HUES64 (cell line): ENCODE data around the gene SERPIND1.

Experiments
- H3K27ac ChIP-seq: 2 replicates; pipeline ENCODE4 v1.7.0; 2013; ENCODE audit warnings: low read depth, low read length, inconsistent platforms
- H3K27me3 ChIP-seq: 2 replicates; pipeline ENCODE4 v1.6.1; 2013; ENCODE audit warnings: mild to moderate bottlenecking, low read length; ENCODE audit not compliant: insufficient read depth
- H3K36me3 ChIP-seq: 2 replicates; pipeline ENCODE4 v1.6.1; 2013; ENCODE audit warnings: mild to moderate bottlenecking, low read length; ENCODE audit not compliant: insufficient read depth
- H3K4me1 ChIP-seq: 2 replicates; pipeline ENCODE4 v1.6.1; 2013; ENCODE audit warnings: mild to moderate bottlenecking, low read length, moderate library complexity; ENCODE audit not compliant: insufficient read depth
- H3K4me3 ChIP-seq: 2 replicates; pipeline ENCODE4 v1.5.1; 2013; ENCODE audit warnings: mild to moderate bottlenecking, low read length, moderate library complexity
- H3K9ac ChIP-seq: 2 replicates; pipeline ENCODE4 v1.6.1; 2013; ENCODE audit warnings: mild to moderate bottlenecking, low read depth, low read length
- H3K9me3 ChIP-seq: 2 replicates; pipeline ENCODE4 v1.6.1; 2013; ENCODE audit warnings: low read depth, low read length; ENCODE audit not compliant: insufficient read depth
- WGBS: fragments of 150-250, 120-280 bp; methylation state at CpG from one replicate; pipeline ENCODE4 v1.1.7; 2013; ENCODE audit warnings: missing lambda C conversion rate; 5-methylcytosine and 5-hydroxymethylcytosine counted together

SERPIND1 gene

DNA sequence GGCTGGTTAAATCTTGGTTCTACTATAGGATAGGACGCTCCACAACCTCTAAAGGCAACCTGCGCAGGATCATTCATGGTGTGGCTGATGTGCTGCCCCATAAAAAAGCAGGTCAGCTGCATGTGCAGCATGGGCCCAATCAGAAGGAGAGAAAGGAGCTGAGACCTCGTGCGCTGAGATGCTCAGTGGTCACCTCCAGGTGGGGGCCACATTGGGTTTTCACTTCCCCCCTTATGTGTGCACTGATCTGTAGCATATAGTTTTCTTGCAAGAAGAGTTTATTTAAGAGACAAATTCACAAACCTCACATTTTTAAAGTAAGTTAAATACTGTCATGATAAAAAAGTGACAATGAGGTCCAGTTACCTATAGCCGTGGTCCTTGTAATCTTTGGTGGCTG is 24.3 kb downstream of the SERPIND1 start:
- Histone ChIP-seq H3K36me3 (peaks cover 51% of the 10 kb centered on the region), H3K9ac (no peak overlapping the region), H3K9me3 (no peaks in the 10 kb centered on the region), H3K27me3 (no peaks in the 10 kb centered on the region), H3K4me3 (no peak overlapping the region), H3K27ac (no peak overlapping the region), H3K4me1 (no peaks in the 10 kb centered on the region)
- WGBS, result 93% methylated on average over 5 of the region's 5 CpGs

DNA sequence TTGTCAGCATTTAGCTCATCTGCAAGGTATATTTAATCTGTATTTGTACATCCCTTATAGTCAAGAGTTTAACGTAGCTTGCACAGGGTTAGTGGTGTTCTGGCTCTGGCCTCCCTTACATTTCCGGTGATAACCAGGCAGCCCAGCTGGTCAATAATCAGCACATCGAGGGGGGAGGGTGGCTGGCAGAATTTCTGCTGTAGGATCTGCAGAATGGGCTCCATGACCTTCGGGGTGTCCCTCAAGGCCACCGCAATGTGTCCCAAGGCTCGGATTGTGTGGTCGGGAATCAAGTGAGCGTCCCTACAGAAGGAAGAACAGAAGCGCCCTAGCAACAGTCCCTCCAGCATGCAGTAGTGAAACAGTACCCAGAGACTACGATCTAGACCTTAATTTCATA is 25.1 kb downstream of the SERPIND1 start:
- Histone ChIP-seq H3K9ac (no peak overlapping the region), H3K27me3 (no peaks in the 10 kb centered on the region), H3K4me3 (no peak overlapping the region), H3K36me3 (peaks cover 51% of the 10 kb centered on the region), H3K9me3 (no peaks in the 10 kb centered on the region), H3K4me1 (no peaks in the 10 kb centered on the region), H3K27ac (no peak overlapping the region)
- WGBS, result 93% methylated on average over 10 of the region's 10 CpGs

DNA sequence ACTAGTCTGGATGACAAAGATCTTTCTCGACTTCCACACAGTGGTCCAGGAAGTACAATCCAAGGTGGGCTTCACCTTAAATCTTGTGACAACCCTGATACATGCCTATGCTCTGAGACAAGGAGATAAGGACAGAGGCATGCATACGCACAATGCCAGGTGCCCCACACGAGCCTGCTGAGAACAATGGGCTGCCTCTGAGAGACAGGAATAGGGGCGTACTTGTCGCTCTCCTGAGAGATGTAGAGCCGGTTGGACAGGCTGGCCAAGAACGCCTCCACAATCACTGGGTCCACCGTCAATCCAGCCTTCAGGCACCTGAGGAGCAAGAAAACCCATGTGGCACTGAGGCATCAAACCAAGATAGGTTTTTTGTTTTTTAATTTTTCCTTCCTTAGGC is 25.5 kb downstream of the SERPIND1 start:
- Histone ChIP-seq H3K27me3 (no peaks in the 10 kb centered on the region), H3K4me3 (no peak overlapping the region), H3K36me3 (peaks cover 56% of the 10 kb centered on the region), H3K4me1 (no peaks in the 10 kb centered on the region), H3K9ac (no peak overlapping the region), H3K9me3 (no peaks in the 10 kb centered on the region), H3K27ac (no peak overlapping the region)
- WGBS, result 92% methylated on average over 8 of the region's 8 CpGs

DNA sequence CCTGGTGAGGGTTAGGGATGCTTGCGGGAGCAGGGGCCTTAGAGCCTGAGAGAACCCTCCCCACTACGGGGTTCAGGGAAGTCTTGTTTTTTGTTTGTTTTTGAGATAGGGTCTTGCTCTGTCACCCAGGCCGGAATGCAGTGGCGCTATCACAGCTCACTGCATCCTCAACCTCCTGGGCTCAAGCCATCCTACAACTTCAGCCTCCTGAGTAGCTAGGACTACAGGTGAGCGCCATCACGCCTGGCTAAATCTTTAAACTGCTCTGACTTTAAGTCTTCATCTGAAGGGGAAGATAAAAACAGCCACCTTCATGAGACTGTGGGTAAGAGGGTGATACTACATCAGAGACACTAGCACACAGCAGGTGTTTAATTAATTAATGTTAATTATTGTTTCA is 28.5 kb downstream of the SERPIND1 start:
- 96% methylated on average over 5 of the region's 6 CpGs for WGBS
- H3K4me3 ChIP-seq, result no peak overlapping the region
- H3K36me3 ChIP-seq, result peaks cover 62% of the 10 kb centered on the region
- H3K9ac ChIP-seq, result no peak overlapping the region
- no peak overlapping the region for H3K27ac ChIP-seq
- H3K9me3 ChIP-seq, result no peaks in the 10 kb centered on the region
- no peaks in the 10 kb centered on the region for H3K4me1 ChIP-seq
- no peaks in the 10 kb centered on the region for H3K27me3 ChIP-seq

DNA sequence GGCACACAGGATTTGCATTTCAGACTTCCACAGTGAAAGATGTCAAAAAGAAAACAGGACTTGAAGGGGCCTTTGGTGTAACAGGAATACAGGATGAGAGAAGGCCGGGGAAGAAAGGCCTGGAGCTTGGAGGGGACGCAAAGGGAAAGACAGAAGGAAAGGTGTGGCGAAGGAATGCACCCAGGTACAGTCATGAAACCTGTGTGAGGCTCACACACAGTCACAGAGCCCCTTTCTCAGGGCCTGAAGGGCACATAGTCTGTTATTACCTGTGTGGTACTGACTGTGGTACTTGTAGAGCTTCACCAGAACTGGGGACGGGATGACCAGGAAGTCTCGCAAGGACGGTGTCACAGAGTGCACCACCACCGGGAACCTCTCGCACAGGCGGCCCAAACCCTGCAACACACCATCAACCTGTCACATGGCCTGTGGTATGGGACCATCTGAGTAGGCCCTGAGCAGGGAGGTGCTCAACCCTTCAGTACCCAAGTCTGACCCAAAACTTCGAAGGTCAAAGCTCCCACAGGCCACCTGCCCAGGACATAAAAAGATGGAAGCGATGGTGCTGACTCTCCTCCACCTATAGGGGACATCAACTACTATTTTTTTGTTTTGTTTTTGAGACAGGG is 29.1 kb downstream of the SERPIND1 start:
- Histone ChIP-seq H3K27me3 (no peaks in the 10 kb centered on the region), H3K27ac (no peak overlapping the region), H3K9ac (no peak overlapping the region), H3K4me3 (no peak overlapping the region), H3K4me1 (no peaks in the 10 kb centered on the region), H3K36me3 (peaks cover 56% of the 10 kb centered on the region), H3K9me3 (no peaks in the 10 kb centered on the region)
- WGBS, result 92% methylated on average over 11 of the region's 11 CpGs

DNA sequence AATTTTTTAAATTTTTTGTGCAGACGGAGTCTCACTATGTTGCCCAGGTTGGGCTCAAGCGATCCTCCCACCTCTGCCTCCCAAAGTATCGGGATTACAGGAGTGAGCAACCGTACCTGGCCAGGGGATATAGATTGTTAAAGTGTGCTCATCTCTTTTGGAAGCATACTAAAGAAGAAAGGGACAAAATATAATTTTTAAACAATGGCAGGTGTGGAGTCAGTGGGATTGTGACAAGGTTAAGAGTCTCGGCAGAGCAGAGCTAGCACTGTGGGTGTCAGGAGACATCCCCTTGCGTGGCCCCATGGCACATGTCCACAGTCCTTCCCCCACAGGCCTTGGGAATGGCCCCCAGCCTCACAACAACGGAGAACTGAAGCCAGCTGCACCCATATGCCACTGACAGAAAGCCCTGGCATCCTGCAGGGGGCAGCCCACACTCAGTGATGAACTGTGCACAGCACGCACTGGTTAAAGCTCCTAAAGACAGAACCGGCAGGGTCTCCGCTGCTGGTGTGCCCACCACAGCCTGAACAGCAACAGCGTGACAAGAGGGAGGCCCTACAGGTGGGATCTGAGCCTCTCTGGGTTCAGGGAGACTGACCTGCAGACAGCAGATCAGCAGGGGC is 29.9 kb downstream of the SERPIND1 start:
- no peak overlapping the region for H3K4me3 ChIP-seq
- no peak overlapping the region for H3K9ac ChIP-seq
- no peaks in the 10 kb centered on the region for H3K9me3 ChIP-seq
- no peaks in the 10 kb centered on the region for H3K27me3 ChIP-seq
- WGBS, result 89% methylated on average over 11 of the region's 11 CpGs
- peaks cover 50% of the 10 kb centered on the region for H3K36me3 ChIP-seq
- H3K4me1 ChIP-seq, result no peaks in the 10 kb centered on the region
- H3K27ac ChIP-seq, result no peak overlapping the region

DNA sequence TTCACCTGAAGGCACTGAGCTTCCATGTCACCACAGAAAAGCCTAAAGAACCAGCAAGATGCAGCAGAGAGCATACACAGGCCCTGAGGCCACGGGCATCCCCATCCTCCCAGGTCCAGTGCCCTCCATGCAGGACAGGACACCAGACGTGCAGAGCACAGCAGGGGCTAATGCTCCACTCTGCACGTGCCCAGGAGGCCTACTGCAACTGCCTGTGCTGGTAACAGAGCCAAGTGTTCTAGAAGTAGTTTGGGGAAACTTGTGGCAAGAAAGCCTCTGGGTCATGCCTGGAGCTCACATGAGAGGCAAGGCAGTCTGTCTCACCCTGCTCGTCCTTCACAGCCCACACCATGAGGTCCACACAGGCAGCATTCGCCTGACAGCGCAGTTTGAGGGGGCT is 30.7 kb downstream of the SERPIND1 start:
- no peaks in the 10 kb centered on the region for H3K27me3 ChIP-seq
- peaks cover 47% of the 10 kb centered on the region for H3K36me3 ChIP-seq
- no peaks in the 10 kb centered on the region for H3K9me3 ChIP-seq
- H3K4me1 ChIP-seq, result no peaks in the 10 kb centered on the region
- H3K9ac ChIP-seq, result no peak overlapping the region
- 88% methylated on average over 6 of the region's 6 CpGs for WGBS
- H3K27ac ChIP-seq, result no peak overlapping the region
- H3K4me3 ChIP-seq, result no peak overlapping the region

DNA sequence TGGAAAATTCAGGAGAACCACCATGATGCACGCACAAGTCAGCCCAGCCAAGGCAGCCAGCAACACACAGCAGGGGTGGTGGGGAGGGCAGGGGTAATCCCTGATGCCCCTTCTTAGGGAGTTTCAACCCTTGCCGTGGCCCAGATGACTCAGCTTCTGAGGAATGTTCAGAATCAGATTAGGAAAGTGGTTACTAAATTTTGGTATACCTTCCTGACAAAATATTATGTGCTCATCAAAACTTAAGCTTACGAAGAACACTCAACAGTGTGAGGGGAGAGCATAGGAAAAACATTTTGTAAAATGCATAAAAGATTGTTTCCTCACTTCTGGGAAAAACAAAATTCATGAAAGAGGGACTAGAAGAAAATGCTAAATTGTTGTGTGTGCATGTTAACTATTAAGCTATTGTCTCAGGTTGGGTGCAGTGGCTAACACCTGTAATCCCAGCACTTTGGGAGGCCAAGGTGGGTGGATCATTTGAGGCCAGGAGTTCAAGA is 32.1 kb downstream of the SERPIND1 start:
- Histone ChIP-seq H3K27ac (no peak overlapping the region), H3K9ac (no peak overlapping the region), H3K27me3 (no peaks in the 10 kb centered on the region), H3K4me1 (no peaks in the 10 kb centered on the region), H3K9me3 (no peaks in the 10 kb centered on the region), H3K36me3 (peaks cover 45% of the 10 kb centered on the region), H3K4me3 (no peak overlapping the region)
- WGBS, result 88% methylated on average over 3 of the region's 3 CpGs

DNA sequence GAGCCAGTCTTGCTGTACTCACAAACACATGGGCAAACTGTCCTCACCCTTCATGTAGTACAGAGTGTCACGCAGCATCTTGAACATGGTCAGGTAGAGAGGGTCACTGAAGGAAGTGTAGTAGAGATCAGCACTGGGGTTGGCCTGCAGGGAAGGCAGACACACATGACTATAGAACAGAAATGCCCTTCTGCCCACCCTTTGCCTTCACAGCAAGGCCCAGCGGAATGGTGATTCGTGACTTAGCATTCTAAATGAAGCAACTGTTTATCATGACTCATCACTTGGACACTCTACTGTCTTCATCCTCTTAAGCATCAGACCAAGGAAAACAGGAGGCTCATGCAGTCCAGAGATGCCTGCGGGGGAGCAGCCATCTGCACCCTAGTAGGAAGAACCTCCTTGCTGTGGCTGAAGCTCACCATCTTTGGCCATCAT is 33.4 kb downstream of the SERPIND1 start:
- Histone ChIP-seq H3K27me3 (no peaks in the 10 kb centered on the region), H3K9me3 (no peaks in the 10 kb centered on the region), H3K9ac (no peak overlapping the region), H3K36me3 (peaks cover 39% of the 10 kb centered on the region), H3K4me3 (no peak overlapping the region), H3K27ac (no peak overlapping the region), H3K4me1 (no peaks in the 10 kb centered on the region)
- WGBS, result 96% methylated on average over 4 of the region's 4 CpGs

DNA sequence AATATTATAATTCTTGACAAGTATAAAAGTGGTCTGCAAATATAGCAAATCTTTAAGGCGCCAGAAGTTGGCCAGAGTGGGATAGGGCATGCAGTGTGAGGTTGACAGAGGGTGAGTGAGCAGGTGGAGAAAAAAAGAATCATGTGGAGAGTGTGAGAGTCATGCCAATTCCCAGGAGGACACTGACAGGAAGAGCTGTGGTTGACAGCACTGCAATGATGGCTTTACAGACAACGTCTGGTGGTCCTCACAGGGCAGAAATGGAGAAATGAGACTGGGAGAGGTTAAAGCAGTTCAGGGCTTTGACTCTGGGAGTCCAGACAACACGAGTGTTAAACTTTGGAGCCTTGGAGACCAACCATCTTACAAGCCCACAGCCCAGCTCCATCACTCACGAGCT is 34.9 kb downstream of the SERPIND1 start:
- Histone ChIP-seq H3K4me3 (no peak overlapping the region), H3K36me3 (peaks cover 35% of the 10 kb centered on the region), H3K9ac (no peak overlapping the region), H3K27me3 (no peaks in the 10 kb centered on the region), H3K27ac (no peak overlapping the region), H3K4me1 (no peaks in the 10 kb centered on the region), H3K9me3 (no peaks in the 10 kb centered on the region)
- WGBS, result 93% methylated on average over 4 of the region's 4 CpGs

DNA sequence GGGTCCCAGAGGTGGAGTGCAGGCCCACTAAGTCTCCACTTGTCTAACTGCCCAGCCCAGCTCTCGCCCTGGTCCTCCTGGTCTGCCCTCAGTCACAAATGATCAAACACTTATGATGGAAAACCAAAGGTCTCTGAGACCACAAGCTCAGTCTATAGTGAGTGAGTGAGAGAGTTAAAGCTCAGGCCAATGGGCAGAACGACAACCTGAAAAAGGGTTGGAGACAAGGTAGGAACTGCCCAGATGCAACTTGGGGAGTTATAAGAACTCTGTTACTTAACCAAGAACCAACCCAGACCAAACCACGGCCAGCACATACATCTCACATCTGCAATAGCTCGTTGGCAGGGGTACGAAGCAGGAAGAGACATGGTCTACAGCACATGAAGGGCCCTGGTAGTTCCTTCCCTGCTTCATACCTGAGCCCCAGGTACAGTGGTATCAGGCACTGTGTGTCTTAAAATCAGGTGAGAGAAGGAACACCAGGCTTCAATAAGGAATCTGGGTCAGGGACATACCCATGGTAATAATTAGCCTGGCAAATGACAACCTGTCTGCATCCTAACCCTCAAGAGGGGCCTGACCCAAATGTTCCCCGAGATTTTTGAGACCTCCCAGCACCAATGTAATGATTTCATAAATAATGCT is 35.7 kb downstream of the SERPIND1 start:
- no peaks in the 10 kb centered on the region for H3K4me1 ChIP-seq
- peaks cover 31% of the 10 kb centered on the region for H3K36me3 ChIP-seq
- 98% methylated on average over 6 of the region's 6 CpGs for WGBS
- no peaks in the 10 kb centered on the region for H3K27me3 ChIP-seq
- no peak overlapping the region for H3K9ac ChIP-seq
- H3K9me3 ChIP-seq, result no peaks in the 10 kb centered on the region
- H3K27ac ChIP-seq, result no peak overlapping the region
- H3K4me3 ChIP-seq, result no peak overlapping the region
